Medulla oblongata (tissue), 1 donor: Measurements from ENCODE around the gene CACNA1B.
"Not testable (repeated sequence)": the region's sequence is repeated elsewhere in the genome, so short reads cannot be mapped to it uniquely, and the experiment has no call there.

ENCODE experiments used
- DNase-seq: peaks from one replicate; pipeline ENCODE4 v3.0.0-alpha.2; 2015; ENCODE audit errors: extremely low spot score

CACNA1B gene

GRCh38 chr9:138099803-138100598, 222.4 kb downstream of the CACNA1B start:
- no peak for DNase-seq

- DNase-seq: no peak
Observed at GRCh38 chr9:138100711-138101350, 223.2 kb downstream of the CACNA1B start.

- no peak for DNase-seq
Observed at GRCh38 chr9:138101444-138102234, 224.1 kb downstream of the CACNA1B start.

DNA sequence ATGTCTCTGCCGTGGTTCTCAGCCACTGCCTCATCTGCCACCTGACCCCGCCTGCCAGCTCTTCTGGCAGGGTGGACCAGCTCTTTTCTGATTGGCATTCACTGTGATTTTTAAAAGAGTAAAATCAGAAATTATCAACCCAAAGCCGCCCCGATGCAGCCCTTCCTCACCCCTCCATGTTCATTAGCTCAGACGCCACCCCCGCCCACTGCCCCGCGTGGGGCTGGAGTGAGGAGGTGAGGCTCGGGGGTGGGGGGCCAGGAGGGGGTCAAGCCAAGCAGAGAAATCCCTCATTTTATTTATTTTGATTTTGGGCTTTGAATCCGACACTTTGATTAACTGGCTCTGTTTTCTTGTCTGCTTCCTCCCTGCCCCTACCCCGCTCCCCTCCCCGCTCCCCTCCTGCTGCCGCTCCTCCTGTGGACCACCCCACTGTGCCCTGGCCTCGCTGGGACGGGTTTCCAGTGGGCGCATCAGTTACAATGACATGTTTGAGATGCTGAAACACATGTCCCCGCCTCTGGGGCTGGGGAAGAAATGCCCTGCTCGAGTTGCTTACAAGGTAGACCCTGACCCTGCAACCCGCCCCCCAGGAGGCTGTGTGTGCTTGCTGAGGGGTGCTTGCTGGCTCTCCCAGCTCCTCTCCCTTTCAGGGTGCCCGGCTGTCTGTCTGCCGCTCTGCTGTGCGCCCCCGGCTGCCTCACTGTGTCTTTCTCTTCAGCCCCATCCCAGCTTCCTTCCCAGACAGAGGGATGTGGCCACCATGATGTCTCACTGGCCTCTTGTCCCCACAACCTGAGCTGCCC, 224.9 kb downstream of the CACNA1B start:
- DNase-seq: no peak

DNA sequence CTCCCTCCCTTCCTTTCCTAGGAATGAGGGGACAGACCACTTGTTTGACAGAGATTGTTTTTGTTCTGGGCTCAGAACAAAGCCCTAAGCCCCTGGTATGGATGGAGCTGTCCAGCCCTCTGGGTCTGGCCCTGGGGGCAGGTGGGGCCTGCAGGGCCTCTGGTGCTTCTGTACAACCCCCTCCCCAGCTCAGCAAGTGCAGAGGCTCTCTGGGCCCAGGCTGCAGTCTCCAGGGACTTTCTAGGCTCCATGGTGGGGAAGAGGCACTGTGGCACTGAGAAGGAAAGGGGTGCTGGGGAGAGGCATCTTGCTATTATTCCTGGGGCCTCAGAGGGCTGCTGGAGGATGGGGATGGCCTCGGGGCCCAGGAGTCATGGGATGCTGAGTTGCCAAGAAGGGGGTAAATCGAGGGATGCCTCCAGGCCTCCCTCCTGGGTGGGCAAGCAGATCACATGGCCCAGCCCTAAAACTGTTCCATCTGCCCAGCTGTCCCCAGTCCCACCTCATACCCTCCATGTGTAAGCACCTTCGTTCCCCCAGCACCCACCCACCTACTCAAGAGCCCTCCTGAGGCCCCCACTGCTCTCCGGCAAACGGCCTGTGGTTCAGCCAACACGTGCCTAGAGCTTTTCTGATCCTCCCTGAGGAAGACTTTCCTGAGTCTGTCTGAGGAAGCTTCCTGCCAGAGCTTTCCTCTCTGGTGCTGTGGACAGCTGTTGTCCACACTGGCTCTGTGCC, 225.7 kb downstream of the CACNA1B start:
- no peak for DNase-seq

DNA sequence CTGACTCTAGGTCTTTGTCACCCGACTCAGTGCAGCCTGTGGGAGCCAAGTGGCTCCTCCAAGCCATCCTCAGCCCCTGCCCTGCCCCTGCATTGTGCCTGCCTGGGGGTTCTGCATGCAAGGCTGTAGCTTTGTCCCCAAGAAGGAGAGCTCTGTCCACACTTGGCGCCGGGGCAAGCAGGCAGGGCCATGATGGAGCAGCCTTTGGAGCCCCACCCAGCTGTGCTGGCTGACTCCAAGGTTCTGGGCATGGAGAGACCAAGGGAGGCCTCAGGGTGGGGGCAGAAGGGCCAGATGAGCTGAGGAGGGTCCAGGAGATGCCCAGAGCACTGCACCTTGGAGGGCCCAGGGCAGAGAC, 226.2 kb downstream of the CACNA1B start:
- DNase-seq: no peak

- DNase-seq: no peak
Observed at GRCh38 chr9:138104251-138105122, 226.9 kb downstream of the CACNA1B start.

DNA sequence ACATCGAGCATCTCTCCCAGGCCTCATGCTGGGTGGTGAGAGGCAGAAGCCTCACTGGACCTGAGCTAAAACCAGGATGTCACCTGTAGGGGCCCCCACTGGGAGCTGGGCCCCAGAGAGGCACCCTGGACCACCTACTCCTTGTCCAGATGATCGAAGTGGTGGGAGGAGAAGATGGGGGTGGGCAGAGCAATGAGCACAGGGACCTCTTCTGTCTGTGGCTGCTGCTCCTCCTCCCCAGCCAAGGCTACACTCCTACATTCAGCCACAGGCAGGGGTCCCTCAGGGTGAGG, 227.5 kb downstream of the CACNA1B start:
- DNase-seq: no peak

DNA sequence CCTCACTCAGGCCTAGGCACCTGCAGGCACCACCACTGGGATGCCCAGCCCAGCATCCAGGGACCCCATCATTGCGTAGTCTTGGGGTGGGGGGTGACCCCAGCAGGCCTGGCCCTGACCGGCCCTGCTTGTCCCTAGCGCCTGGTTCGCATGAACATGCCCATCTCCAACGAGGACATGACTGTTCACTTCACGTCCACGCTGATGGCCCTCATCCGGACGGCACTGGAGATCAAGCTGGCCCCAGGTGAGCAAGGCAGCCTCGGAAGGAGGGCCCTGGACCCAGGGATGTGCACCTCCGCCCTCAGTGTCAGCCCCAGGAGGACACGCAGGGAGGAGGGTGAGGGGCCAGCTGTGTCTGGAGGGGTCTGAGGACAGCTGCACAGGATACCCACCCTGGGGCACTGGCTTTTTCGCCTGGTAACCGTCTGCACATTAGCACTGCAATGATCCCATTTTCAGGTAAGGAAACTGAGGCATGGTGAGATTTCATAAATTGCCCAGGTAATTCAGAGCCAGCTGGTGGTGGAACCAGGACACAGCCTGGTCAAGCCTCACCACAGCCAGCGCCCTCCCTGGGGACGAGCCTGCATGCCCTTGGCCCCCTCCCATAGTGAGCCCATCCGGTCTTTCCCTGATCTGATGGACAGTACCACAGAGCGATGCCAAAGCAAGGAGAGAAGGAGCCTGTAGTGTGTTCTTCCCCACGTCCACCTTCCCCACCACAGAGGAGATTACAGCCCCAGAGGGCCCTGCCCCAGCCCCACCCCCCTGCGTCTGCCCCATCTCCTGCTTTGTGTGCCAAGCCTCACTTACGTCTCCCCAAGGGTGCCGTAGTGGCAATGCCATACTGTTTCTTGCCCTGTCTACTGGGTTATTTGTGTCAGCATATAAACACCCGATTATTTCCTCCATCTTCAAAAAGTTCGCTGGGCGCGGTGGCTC, 228.3 kb downstream of the CACNA1B start:
- DNase-seq: no peak

DNA sequence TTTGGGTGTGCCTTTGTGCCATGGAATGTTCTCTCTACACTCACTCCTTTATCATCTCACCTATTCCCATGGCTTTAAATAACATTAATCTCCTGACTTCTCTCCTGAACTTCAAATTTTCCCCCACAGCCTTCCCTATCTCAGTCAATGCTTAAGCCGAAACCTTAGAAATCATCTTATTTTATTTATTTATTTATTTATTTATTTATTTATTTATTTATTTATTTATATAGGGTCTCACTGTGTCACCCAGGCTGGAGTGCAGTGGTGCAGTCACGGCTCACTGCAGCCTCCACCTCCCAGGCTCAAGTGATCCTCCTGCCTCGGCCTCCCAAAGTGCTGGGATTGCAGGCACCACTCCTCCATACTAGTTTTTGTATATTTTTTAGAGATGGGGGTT, 229.5 kb downstream of the CACNA1B start:
- not testable (repeated sequence) for DNase-seq

- DNase-seq: no peak
Observed at GRCh38 chr9:138111607-138112006, 234.0 kb downstream of the CACNA1B start.

GRCh38 chr9:138112090-138112748, 234.6 kb downstream of the CACNA1B start:
- DNase-seq: no peak

GRCh38 chr9:138112791-138113600, 235.4 kb downstream of the CACNA1B start:
- no peak for DNase-seq

DNA sequence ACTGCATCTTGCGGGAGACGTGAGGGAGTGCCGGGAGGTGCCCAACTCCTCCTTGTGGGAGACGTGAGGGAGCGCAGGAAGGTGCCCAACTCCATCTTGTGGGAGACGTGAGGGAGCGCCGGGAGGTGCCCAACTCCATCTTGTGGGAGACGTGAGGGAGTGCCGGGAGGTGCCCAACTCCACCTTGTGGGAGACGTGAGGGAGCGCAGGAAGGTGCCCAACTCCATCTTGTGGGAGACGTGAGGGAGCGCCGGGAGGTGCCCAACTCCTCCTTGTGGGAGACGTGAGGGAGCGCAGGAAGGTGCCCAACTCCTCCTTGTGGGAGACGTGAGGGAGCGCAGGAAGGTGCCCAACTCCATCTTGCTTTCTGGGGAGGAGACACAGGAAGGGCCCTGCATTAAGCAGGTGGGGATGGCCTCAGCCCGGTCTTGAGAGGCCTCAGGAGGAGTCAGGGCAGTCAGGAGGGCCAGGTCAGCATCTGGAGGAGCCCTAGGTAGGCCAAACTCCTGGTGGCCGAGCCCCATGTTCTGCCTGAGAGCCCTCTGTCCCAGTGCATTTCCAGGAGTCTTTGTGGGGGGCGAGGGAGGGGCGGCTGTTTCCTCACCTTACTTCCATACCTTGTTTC, 236.2 kb downstream of the CACNA1B start:
- not testable (repeated sequence) for DNase-seq

DNA sequence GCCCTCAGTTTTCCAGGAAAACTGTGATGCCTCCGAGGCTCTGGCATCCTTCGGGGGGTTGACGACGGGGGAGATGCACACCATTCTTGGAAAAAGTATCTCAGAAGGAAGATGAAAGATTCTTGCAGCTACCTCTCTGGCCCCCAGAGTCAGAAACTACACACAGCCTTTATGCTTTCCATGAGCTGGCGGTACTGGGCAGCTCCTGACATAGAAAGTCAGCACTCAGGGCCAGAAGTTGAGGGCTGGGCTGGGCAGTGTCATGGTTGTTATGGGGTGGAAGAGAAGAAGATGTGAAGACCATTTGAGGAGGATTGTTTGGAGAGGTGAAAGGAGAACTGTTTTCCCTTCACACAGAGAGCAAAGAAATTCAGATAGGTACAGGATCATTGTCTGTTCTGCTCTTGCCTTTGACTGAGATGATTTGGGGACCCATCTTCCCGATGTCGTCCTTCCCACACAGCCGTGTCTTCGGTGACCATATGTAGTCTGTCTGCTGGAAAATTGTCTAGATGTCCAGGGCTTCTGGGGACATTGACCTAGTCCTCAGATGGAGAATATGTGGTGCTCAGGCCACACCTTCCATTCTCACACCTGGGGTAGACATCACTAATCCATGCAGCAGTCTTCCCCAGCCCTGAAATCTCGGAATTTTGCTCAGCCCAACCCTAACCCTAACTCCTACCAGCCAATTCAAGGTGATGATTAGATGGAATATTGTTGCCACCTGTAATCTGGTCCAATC, 237.1 kb downstream of the CACNA1B start:
- DNase-seq: no peak

GRCh38 chr9:138115506-138115905, 237.9 kb downstream of the CACNA1B start:
- no peak for DNase-seq

DNA sequence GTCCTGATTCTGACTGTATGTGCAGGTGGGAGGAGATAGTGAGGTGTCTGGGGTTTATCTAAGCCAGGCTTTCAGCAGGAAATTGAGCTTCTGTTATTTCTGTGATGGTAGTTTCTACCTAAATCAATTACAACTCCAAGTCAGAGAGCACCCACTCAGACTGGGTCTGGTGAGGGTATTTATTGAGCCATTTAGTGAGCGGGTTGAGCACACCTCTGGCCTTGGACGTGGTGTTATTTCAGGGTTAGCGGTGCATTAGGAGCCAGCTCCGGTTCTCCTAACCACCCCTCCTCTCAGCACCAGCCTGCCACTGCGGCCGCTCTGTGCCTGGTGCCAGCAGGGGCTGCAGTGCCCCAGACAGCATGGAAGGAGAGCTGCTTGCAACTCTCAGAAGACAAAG, 238.9 kb downstream of the CACNA1B start:
- no peak for DNase-seq
